HG03520 (cell line): ENCODE data around the gene CNOT4.

ENCODE experiments used
- ATAC-seq: cut with Tn5 transposase; IDR thresholded peaks from one replicate; pipeline ENCODE4 v1.9.1; 2021; ENCODE audit warnings: mild to moderate bottlenecking, moderate library complexity; ENCODE audit not compliant: unreplicated experiment

Gene CNOT4

GRCh38 chr7:135509839-135510591 lies at the start of gene CNOT4:
CNOT4 (minus strand) TSS chr7:135510102; CDS start chr7:135438331, 71,771 bp downstream.
- peak; percentile 94 for ATAC-seq

DNA sequence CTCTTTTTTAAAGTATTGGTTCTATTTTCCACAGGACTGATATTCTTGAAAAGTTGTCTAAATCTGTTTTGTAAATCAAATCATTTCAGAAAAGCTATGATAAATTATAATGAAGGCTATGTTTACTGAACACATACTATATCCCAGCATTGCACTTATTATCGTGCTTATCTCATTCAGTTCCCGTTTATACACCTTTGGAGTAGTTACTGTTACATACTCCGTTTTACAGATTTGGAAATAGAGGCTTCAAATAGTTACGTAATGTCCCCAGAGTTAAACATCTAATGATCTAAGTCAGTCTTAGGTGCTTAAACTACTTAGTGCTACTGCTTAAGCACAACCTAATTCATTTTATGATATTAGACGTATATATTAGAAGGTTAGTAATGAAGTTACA lies 49.0 kb upstream of the CNOT4 start:
- ATAC-seq, result no peak

GRCh38 chr7:135558337-135558767 lies 48.5 kb upstream of the CNOT4 start:
- peak; percentile 62 for ATAC-seq

- ATAC-seq, result peak; percentile 56
Observed at GRCh38 chr7:135557455-135558336, 47.8 kb upstream of the CNOT4 start, which contains the start of gene NUP205. NUP205 (plus strand) TSS chr7:135557917; CDS start chr7:135557945, 28 bp downstream.

DNA sequence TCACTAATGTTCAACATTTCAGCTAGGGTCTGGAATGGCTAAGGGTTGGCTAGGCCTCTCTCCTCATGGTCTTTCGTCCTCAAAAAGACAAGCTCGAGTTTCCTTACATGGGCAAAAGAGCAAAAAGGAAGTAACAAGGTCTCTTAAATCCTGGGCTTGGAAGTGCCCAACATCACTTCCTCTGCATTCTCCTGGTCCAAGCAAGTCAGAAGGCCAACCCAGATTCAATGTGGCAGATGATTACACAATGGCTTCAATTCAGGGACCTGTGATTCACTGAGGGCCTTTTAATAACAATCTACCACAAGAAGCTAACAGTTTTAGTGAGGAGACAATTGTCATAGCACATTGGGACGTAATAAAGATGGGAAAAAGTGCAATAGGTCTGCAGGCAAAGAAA lies 43.4 kb upstream of the CNOT4 start:
- ATAC-seq, result no peak

DNA sequence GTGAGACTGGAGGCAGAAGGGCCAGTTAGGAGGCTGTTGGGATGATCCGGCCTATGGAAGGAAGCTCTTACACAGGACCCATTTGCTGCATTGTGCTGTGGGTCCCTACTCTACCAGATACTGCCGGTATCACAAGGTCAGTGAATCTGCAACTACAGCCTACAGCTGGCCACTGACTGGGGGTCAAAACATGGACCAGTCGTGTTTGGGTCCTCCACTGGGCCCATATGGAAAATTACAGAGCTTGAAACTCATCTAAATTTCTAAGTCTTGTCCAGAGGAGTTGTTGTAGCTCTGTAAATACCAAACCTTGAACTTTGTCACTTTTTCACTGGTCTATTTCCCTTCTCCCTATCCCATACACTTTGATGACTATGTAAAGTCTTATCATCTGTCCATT lies 42.2 kb upstream of the CNOT4 start:
- no peak for ATAC-seq

- no peak for ATAC-seq
Observed at GRCh38 chr7:135550196-135550595, 40.3 kb upstream of the CNOT4 start.

DNA sequence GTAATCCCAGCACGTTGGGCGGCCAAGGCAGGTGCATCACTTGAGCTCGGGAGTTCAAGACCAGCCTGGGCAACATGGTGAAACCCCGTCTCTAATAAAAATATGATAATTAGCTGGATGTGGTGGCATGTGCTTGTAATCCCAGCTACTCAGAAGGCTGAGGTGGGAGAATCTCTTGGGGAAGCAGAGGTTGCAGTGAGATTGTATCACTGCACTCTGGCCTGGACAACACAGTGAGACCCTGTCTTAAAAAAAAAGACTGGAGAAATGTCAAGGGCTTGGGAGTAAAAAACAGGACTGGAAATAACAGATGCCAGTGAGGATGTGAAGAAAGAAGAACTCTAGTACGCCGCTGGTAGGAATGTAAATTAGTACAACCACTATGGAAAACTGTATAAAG lies 31.1 kb upstream of the CNOT4 start:
- no peak for ATAC-seq

GRCh38 chr7:135539629-135540028 lies 29.7 kb upstream of the CNOT4 start:
- ATAC-seq, result no peak

DNA sequence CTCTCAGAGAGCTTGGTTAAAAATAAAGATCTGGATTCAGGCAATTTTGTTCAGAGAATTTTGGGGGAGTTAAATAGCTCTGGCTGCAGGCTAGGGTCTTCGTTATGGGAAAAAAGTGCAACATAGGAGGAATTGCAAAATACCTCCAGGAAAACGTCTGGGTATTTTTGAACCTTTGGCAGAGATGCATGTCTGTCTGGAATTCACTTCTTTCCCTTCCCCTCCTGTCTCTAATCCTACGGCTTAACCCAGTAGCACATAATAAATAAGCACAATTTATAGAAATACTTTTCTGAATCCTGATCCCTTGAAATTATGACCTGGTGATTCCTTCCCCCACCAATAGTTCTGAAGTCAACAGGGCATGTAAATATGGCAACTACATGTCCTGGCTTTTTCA lies 28.5 kb upstream of the CNOT4 start:
- no peak for ATAC-seq

GRCh38 chr7:135537905-135538304 lies 28.0 kb upstream of the CNOT4 start:
- ATAC-seq, result no peak

DNA sequence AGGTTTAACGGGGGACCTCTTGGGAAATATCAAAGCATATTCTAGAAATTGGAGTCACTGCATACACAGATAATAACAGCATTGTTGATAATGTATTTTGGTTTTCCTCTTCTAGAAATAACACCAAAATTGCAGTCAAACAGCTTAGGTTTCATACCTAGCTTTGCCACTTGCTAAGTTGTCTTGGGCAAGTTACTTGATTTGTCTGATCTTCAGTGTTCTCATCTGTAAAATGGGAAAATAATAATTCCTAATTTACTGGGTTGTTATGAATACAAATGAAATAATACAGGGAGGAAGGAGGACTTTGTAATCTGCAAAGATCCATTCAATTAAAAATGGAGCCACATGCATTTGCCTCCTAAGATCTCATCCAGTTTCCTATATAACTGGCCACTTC lies 27.6 kb upstream of the CNOT4 start:
- no peak for ATAC-seq

DNA sequence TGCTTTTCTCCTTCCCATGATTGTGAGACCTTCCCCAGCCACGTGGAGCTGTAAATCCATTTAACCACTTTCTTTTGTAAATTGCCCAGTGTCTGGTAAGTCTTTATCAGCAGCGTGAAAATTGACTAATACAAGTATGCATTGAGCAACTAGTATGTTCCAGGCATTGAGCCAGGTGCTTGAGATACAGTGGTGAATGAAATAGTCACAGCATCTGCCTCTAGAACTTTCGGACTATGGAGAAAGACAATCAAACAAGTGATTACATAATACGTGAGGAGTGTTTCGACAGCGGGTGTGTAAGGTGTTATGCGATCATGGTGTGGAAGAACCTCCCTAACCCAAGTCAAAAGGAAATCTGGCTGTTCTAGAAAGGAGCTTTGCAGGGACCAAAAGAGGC lies 26.2 kb upstream of the CNOT4 start:
- ATAC-seq, result no peak

DNA sequence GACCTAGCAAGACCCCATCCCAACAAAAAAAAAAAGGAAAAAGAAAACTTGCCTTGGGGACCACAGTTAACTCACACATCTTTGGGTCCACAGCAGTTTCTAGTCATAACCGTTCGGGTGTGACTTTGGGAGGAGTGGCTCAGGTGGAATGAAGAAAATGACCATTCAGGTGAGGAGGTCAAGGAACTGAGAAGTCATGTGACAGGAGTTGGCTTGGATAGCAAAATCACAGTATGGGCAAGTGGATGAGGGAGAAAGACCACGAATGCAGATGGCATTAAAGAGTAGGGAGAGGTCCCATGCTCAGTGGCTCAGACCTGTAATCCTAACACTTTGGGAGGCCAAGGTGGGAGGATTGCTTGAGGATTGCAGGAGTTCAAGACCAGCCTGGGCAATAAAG lies 17.1 kb upstream of the CNOT4 start:
- no peak for ATAC-seq

DNA sequence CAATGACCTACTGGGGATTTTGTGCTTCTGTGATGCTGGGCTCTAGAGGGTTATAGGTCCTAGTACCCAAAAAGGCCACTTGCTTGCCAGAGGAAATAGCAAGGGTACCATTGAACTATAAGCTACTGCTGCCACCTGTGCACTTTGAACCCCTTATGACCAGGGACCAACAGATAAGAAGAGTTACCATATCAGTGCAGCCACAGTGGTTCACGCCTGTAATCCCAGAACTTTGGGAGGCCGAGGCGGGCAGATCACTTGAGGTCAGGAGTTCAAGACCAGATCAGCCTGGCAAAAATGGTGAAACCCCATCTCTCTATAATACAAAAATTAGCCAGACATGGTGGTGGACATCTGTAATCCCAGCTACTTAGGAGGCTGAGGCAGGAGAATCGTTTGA lies 15.5 kb upstream of the CNOT4 start:
- no peak for ATAC-seq

GRCh38 chr7:135523146-135523545 lies 13.2 kb upstream of the CNOT4 start:
- no peak for ATAC-seq

DNA sequence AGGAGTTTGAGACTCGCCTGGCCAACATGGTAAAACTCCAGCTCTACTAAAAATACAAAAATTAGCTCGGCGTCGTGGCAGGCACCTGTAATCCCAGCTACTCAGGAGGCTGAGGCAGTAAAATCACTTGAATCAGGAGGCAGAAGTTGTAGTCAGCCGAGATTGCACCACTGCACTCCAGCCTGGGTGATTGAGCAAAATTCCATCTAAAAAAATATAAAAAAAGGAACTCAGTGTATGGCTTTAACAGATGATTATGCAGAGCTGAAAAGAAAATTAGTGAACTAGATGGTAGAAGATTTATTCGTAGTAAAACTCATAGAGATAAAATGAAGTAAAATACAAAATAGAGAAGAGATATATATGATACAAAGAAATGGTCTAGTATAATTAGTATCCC lies 12.6 kb upstream of the CNOT4 start:
- ATAC-seq, result no peak

DNA sequence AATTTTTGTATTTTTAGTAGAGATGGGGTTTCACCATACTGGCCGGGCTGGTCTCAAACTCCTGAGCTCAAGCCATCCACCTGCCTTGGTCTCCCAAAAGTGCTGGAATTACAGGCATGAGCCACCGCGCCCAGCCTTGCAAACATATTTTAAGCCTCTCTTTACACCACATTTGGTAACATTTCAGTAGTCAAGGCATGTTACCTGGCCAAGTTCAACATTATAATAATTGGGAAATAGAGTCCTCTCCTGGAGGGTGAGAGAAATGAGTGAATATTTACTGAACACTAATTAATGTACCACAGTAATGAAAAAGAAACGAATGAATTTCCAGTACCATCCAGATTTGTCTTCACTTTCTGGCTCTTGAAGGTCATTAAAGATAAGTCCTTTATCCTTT lies 10.0 kb upstream of the CNOT4 start:
- no peak for ATAC-seq

GRCh38 chr7:135519233-135519688 lies 9.4 kb upstream of the CNOT4 start:
- ATAC-seq, result no peak

DNA sequence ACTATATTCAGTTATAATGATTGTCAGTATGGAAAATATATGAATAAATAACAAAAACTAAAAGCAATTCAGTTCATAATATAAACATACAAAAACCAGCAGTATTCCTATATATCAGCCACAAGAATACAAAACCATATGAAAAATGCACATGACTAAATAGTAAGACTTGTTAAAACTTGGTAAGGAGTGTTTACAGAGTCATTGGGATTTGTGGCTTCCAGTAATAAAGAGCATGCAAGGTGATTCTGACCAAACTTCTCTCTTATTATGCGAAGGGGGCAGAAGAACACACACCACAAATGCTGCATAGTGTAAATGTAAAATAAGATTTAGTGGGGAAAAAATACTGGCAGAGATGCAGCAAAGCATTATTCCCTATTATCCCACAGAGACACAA lies 8.8 kb upstream of the CNOT4 start:
- ATAC-seq, result no peak

- no peak for ATAC-seq
Observed at GRCh38 chr7:135517060-135517459, 7.2 kb upstream of the CNOT4 start.

GRCh38 chr7:135514856-135515255 lies 5.0 kb upstream of the CNOT4 start:
- no peak for ATAC-seq
